OCI-LY7 (cell line): ENCODE measurements around the gene HECW1.

ENCODE experiments used
- EZH2phosphoT487 ChIP-seq: fragments of 200-600 bp; sonication (generic); IDR thresholded peaks from 2 replicates; pipeline ENCODE4 v1.6.1; 2018; ENCODE audit warnings: low read depth, borderline replicate concordance, mild to moderate bottlenecking, mixed run types, antibody characterized with exemption, low read length, moderate library complexity, mixed read lengths
- TF ChIP-seq, protein P1 (sequence below): fragments of 200-600 bp; sonication (generic); conservative IDR thresholded peaks from 2 replicates; pipeline ENCODE4 v1.5.1; 2014; ENCODE audit warnings: mild to moderate bottlenecking, antibody characterized with exemption, low read length, moderate library complexity, mixed read lengths

DNA sequence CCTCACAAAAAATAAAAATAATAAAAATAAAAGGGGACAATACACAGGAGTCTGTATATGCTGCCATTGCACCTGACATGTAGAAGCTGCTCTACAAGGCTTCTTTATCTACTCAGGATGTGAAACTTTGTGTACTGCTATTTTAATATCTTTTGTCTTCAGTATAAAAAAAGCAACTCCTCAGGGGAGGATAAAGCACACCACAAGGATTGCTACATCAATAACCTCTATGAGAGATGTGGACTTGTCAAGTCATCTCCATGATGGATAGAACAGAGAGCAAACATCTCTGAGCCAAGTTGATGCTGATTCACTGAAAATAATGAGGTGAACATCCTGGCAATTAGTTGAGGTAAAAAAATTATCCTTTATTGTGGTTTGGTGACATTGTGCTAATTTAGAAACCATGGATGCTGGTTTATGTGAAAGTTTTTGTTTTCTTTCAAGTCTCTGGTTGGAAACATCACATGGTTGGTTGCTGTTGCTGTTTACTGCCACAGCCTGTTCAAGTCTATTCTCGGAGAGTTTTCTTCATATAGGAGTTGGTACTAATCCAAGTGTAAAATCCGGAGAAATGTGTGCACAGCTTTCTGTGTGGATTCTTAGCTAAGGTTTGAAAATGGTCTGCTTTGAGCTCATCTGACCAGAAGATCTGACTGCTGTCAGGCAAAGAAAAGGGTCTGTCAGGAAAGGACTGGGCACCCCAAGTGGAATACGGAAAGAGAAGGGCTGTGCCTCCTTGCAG is 1.5 kb upstream of the HECW1 start:
- TF ChIP-seq, protein P1, sequence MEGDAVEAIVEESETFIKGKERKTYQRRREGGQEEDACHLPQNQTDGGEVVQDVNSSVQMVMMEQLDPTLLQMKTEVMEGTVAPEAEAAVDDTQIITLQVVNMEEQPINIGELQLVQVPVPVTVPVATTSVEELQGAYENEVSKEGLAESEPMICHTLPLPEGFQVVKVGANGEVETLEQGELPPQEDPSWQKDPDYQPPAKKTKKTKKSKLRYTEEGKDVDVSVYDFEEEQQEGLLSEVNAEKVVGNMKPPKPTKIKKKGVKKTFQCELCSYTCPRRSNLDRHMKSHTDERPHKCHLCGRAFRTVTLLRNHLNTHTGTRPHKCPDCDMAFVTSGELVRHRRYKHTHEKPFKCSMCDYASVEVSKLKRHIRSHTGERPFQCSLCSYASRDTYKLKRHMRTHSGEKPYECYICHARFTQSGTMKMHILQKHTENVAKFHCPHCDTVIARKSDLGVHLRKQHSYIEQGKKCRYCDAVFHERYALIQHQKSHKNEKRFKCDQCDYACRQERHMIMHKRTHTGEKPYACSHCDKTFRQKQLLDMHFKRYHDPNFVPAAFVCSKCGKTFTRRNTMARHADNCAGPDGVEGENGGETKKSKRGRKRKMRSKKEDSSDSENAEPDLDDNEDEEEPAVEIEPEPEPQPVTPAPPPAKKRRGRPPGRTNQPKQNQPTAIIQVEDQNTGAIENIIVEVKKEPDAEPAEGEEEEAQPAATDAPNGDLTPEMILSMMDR: no peak
- TF ChIP-seq EZH2phosphoT487: no peak
